ENCODE results near the gene AGFG2. TPM values are rescaled to one million over a fixed set of nuclear protein-coding genes. Genes with fewer than 3 reads are reported as not detected.

AGFG2 gene
- total RNA-seq, 1 donor from 2014 or later = 6.2 TPM

- no peaks in the 10 kb centered on the region for H3K27me3 ChIP-seq (ENCODE audit: insufficient read depth, low read length)
- Mint-ChIP-seq H3K9me3 (ENCODE audit: unreplicated experiment) (no peaks in the 10 kb centered on the region), H3K4me1 (ENCODE audit: low read depth, unreplicated experiment) (no peaks in the 10 kb centered on the region), H3K36me3 (ENCODE audit: low read depth, unreplicated experiment) (peaks cover 7% of the 10 kb centered on the region), H3K4me3 (ENCODE audit: unreplicated experiment) (peak within 1 kb of the TSS; percentile 90), H3K27me3 (ENCODE audit: low read depth, unreplicated experiment) (peaks cover 2% of the 10 kb centered on the region), H3K27ac (ENCODE audit: unreplicated experiment) (peak within 1 kb of the TSS; percentile 91)
- peak within 1 kb of the TSS; percentile 77 for H3K9ac ChIP-seq (ENCODE audit: low read length)
- peaks cover 5% of the 10 kb centered on the region for H3K79me2 ChIP-seq (ENCODE audit: insufficient read depth, low read length)
- H3K4me2 ChIP-seq (ENCODE audit: low read length) = peak within 1 kb of the TSS; percentile 85
- TF ChIP-seq EZH2 (IDR thresholded peaks at IDR 0.05; ENCODE audit: insufficient read depth, low read length) = no peak
- no peak for TF ChIP-seq CTCF (IDR thresholded peaks at IDR 0.05; ENCODE audit: insufficient read depth, low read depth, low read length)
- peak within 1 kb of the TSS; percentile 72 for H3K4me3 ChIP-seq (ENCODE audit: insufficient read depth, low read depth, low read length)
- peak within 1 kb of the TSS; percentile 80 for H3K27ac ChIP-seq (ENCODE audit: low read depth, low read length)
- peak; percentile 99 for FAIRE-seq
- DNase-seq (ENCODE audit: low read depth) = peak; percentile 99
- H2AFZ ChIP-seq (ENCODE audit: low read depth, low read length) = peak within 1 kb of the TSS; percentile 87
- H3K9me3 ChIP-seq (ENCODE audit: insufficient read depth, low read depth, low read length) = no peaks in the 10 kb centered on the region
- H4K20me1 ChIP-seq (ENCODE audit: insufficient read depth, low read length) = peaks cover 4% of the 10 kb centered on the region
- H3K36me3 ChIP-seq (ENCODE audit: insufficient read depth, low read length) = peaks cover 4% of the 10 kb centered on the region
- H3K4me1 ChIP-seq (ENCODE audit: insufficient read depth, low read length) = peaks cover 7% of the 10 kb centered on the region
These were observed 73.2 kb downstream of the AGFG2 start, which contains the start of gene MOSPD3 for GRCh38 chr7:100611983-100612729. MOSPD3 (plus strand) TSS chr7:100612540; CDS start chr7:100612792, 252 bp downstream.

GRCh38 chr7:100612730-100613390 is 73.9 kb downstream of the AGFG2 start:
- Histone ChIP-seq H3K79me2 (ENCODE audit: insufficient read depth, low read length) (peaks cover 5% of the 10 kb centered on the region), H3K36me3 (ENCODE audit: insufficient read depth, low read length) (peaks cover 3% of the 10 kb centered on the region), H3K9me3 (ENCODE audit: insufficient read depth, low read depth, low read length) (no peaks in the 10 kb centered on the region), H4K20me1 (ENCODE audit: insufficient read depth, low read length) (peaks cover 4% of the 10 kb centered on the region), H3K27ac (ENCODE audit: low read depth, low read length) (peak overlapping the region; percentile 22), H2AFZ (ENCODE audit: low read depth, low read length) (peak overlapping the region; percentile 67), H3K4me2 (ENCODE audit: low read length) (peak overlapping the region; percentile 85), H3K27me3 (ENCODE audit: insufficient read depth, low read length) (no peaks in the 10 kb centered on the region), H3K4me3 (ENCODE audit: insufficient read depth, low read depth, low read length) (peak overlapping the region; percentile 72), H3K9ac (ENCODE audit: low read length) (peak overlapping the region; percentile 77), H3K4me1 (ENCODE audit: insufficient read depth, low read length) (peaks cover 7% of the 10 kb centered on the region)
- Mint-ChIP-seq H3K4me1 (ENCODE audit: low read depth, unreplicated experiment) (no peaks in the 10 kb centered on the region), H3K36me3 (ENCODE audit: low read depth, unreplicated experiment) (peaks cover 2% of the 10 kb centered on the region), H3K27me3 (ENCODE audit: low read depth, unreplicated experiment) (no peaks in the 10 kb centered on the region), H3K4me3 (ENCODE audit: unreplicated experiment) (peak overlapping the region; percentile 90), H3K27ac (ENCODE audit: unreplicated experiment) (no peak overlapping the region), H3K9me3 (ENCODE audit: unreplicated experiment) (no peaks in the 10 kb centered on the region)
- FAIRE-seq (no peak), DNase-seq (ENCODE audit: low read depth) (no peak)
- TF ChIP-seq CTCF (IDR thresholded peaks at IDR 0.05; ENCODE audit: insufficient read depth, low read depth, low read length) (no peak), EZH2 (IDR thresholded peaks at IDR 0.05; ENCODE audit: insufficient read depth, low read length) (no peak)
